ENCODE measurements around the gene ADCK1. TPM values are rescaled to one million over a fixed set of nuclear protein-coding genes. Genes with fewer than 3 reads are reported as not detected.
A peak's percentile ranks its signal among the peaks of the same experiment; 100 is the strongest.

Gene ADCK1
- total RNA-seq, 1 experiment from 2014 or later: 11.4 TPM

DNA sequence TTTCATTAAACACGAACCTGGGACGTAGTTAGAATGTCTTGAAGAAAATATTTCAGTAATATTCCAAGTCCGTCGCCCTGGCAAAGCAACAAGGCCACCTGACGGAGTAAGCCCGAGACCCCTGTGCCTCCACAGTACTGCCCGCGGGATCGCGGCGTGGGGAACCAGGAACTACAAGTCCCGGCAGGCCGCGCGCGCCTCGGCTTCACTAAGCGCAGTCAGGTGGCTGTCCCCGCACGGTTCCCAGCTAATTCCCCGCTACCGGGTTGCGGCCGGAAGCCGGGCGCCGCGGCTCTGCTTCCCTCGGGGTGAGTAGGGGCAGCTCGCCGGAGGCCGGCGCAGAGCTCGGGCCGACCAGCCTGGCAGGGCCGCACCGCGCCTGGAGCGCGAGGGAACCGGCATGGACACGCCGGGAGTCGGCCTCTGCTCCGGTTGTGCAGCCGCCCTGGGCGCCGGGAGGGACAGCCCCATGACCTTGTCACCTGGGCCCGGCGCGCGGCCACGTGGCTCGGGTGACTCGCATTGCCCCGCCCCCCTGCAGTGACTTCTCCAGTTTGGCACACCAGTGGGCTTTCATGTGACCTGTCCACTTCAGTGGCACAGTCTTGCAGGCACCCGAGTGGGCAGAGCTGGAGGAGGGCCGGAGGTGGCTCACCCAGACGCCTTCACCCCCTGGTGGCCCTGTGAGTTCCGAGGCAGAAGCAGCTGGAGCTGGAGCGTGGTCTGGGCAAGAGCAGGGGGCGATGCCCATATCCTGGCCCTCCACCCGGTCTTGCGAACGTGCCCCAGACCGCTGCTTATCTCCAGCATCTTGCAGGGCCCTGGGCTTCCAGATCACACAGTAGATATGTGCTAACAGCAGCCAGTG is at the start of gene ADCK1 (continued):
- TF ChIP-seq, protein P1, sequence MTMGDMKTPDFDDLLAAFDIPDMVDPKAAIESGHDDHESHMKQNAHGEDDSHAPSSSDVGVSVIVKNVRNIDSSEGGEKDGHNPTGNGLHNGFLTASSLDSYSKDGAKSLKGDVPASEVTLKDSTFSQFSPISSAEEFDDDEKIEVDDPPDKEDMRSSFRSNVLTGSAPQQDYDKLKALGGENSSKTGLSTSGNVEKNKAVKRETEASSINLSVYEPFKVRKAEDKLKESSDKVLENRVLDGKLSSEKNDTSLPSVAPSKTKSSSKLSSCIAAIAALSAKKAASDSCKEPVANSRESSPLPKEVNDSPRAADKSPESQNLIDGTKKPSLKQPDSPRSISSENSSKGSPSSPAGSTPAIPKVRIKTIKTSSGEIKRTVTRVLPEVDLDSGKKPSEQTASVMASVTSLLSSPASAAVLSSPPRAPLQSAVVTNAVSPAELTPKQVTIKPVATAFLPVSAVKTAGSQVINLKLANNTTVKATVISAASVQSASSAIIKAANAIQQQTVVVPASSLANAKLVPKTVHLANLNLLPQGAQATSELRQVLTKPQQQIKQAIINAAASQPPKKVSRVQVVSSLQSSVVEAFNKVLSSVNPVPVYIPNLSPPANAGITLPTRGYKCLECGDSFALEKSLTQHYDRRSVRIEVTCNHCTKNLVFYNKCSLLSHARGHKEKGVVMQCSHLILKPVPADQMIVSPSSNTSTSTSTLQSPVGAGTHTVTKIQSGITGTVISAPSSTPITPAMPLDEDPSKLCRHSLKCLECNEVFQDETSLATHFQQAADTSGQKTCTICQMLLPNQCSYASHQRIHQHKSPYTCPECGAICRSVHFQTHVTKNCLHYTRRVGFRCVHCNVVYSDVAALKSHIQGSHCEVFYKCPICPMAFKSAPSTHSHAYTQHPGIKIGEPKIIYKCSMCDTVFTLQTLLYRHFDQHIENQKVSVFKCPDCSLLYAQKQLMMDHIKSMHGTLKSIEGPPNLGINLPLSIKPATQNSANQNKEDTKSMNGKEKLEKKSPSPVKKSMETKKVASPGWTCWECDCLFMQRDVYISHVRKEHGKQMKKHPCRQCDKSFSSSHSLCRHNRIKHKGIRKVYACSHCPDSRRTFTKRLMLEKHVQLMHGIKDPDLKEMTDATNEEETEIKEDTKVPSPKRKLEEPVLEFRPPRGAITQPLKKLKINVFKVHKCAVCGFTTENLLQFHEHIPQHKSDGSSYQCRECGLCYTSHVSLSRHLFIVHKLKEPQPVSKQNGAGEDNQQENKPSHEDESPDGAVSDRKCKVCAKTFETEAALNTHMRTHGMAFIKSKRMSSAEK (CRISPR knock-in tag; IDR thresholded peaks at IDR 0.05; ENCODE audit: borderline replicate concordance): no peak
- TF ChIP-seq OVOL2 (CRISPR knock-in tag; IDR thresholded peaks at IDR 0.05; ENCODE audit: borderline replicate concordance) (no peak), SOX15 (CRISPR knock-in tag; IDR thresholded peaks at IDR 0.05) (no peak), ELF4 (CRISPR knock-in tag; IDR thresholded peaks at IDR 0.05; ENCODE audit: low read depth) (no peak), GABPB1 (CRISPR knock-in tag; IDR thresholded peaks at IDR 0.05) (peak; percentile 17; the same call in 1 of the 2 replicates), NFYB (CRISPR knock-in tag; conservative IDR thresholded peaks at IDR 0.05; ENCODE audit: low read depth) (no peak), MYBL2 (CRISPR knock-in tag; IDR thresholded peaks at IDR 0.05) (no peak), JUN (CRISPR knock-in tag; IDR thresholded peaks at IDR 0.05) (no peak), ESRRA (CRISPR knock-in tag; IDR thresholded peaks at IDR 0.05; ENCODE audit: borderline replicate concordance) (peak; percentile 74; the same call in 1 of the 2 replicates), FOXP1 (CRISPR knock-in tag; IDR thresholded peaks at IDR 0.05; ENCODE audit: borderline replicate concordance) (peak; percentile 91; the same call in 1 of the 2 replicates), ETV6 (CRISPR knock-in tag; IDR thresholded peaks at IDR 0.05) (no peak), KAT7 (CRISPR knock-in tag; IDR thresholded peaks at IDR 0.05; ENCODE audit: borderline replicate concordance) (no peak), EMX1 (CRISPR knock-in tag; IDR thresholded peaks at IDR 0.05) (no peak), HMGA2 (CRISPR knock-in tag; IDR thresholded peaks at IDR 0.05) (no peak), SMAD3 (CRISPR knock-in tag; IDR thresholded peaks at IDR 0.05; ENCODE audit: borderline replicate concordance) (no peak), CREM (CRISPR knock-in tag; IDR thresholded peaks at IDR 0.05) (peak; percentile 60; the same call in 1 of the 2 replicates), ZNF263 (CRISPR knock-in tag; IDR thresholded peaks at IDR 0.05; ENCODE audit: low read depth) (no peak), ZNF423 (CRISPR knock-in tag; IDR thresholded peaks at IDR 0.05) (no peak), NR1H2 (CRISPR knock-in tag; IDR thresholded peaks at IDR 0.05) (no peak), ZNF232 (CRISPR knock-in tag; IDR thresholded peaks at IDR 0.05) (peak; percentile 61; the same call in 1 of the 2 replicates), FOXK1 (CRISPR knock-in tag; IDR thresholded peaks at IDR 0.05) (peak; percentile 68; the same call in 1 of the 2 replicates), CBFB (CRISPR knock-in tag; IDR thresholded peaks at IDR 0.05; ENCODE audit: low read depth) (peak; percentile 61; the same call in 1 of the 2 replicates), ZNF416 (CRISPR knock-in tag; IDR thresholded peaks at IDR 0.05) (no peak; the same call in 1 of the 2 replicates), TEAD1 (CRISPR knock-in tag; IDR thresholded peaks at IDR 0.05) (no peak), TEAD4 (CRISPR knock-in tag; IDR thresholded peaks at IDR 0.05) (no peak), ZNF317 (CRISPR knock-in tag; IDR thresholded peaks at IDR 0.05; ENCODE audit: borderline replicate concordance, low read depth) (no peak)
- TF ChIP-seq, protein P2, sequence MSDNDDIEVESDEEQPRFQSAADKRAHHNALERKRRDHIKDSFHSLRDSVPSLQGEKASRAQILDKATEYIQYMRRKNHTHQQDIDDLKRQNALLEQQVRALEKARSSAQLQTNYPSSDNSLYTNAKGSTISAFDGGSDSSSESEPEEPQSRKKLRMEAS (CRISPR knock-in tag; IDR thresholded peaks at IDR 0.05): peak; percentile 95
- TF ChIP-seq, protein P3, sequence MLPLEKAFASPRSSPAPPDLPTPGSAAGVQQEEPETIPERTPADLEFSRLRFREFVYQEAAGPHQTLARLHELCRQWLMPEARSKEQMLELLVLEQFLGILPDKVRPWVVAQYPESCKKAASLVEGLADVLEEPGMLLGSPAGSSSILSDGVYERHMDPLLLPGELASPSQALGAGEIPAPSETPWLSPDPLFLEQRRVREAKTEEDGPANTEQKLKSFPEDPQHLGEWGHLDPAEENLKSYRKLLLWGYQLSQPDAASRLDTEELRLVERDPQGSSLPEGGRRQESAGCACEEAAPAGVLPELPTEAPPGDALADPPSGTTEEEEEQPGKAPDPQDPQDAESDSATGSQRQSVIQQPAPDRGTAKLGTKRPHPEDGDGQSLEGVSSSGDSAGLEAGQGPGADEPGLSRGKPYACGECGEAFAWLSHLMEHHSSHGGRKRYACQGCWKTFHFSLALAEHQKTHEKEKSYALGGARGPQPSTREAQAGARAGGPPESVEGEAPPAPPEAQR (CRISPR knock-in tag; IDR thresholded peaks at IDR 0.05): no peak
- TF ChIP-seq, protein P4, sequence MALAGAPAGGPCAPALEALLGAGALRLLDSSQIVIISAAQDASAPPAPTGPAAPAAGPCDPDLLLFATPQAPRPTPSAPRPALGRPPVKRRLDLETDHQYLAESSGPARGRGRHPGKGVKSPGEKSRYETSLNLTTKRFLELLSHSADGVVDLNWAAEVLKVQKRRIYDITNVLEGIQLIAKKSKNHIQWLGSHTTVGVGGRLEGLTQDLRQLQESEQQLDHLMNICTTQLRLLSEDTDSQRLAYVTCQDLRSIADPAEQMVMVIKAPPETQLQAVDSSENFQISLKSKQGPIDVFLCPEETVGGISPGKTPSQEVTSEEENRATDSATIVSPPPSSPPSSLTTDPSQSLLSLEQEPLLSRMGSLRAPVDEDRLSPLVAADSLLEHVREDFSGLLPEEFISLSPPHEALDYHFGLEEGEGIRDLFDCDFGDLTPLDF (CRISPR knock-in tag; IDR thresholded peaks at IDR 0.05): no peak
- TF ChIP-seq, protein P5, sequence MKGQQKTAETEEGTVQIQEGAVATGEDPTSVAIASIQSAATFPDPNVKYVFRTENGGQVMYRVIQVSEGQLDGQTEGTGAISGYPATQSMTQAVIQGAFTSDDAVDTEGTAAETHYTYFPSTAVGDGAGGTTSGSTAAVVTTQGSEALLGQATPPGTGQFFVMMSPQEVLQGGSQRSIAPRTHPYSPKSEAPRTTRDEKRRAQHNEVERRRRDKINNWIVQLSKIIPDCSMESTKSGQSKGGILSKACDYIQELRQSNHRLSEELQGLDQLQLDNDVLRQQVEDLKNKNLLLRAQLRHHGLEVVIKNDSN (CRISPR knock-in tag; IDR thresholded peaks at IDR 0.05): peak; percentile 95

All from WTC11 (cell line).